Spinal cord (tissue), 10 donors: ENCODE measurements around the gene VCPKMT. TPM values are rescaled to one million over a fixed set of nuclear protein-coding genes. Genes with fewer than 3 reads are reported as not detected.

Source experiments
- DNase-seq, 6 donors: peaks; one replicate each; pipeline versions ENCODE4 v3.0.0 to v3.0.0-alpha.2; 2013 to 2015; ENCODE audit warnings: low spot score in 6 of 6, low read depth in 4 of 6
- H3K27ac ChIP-seq: one replicate; pipeline ENCODE4 v1.5.1; 2013; ENCODE audit warnings: low read depth, low read length, control low read depth
- H3K27me3 ChIP-seq: one replicate; pipeline ENCODE4 v1.6.1; 2013; ENCODE audit warnings: low read length; ENCODE audit not compliant: control insufficient read depth, insufficient read depth
- H3K36me3 ChIP-seq: one replicate; pipeline ENCODE4 v1.6.1; 2013; ENCODE audit warnings: low read length; ENCODE audit not compliant: control insufficient read depth, insufficient read depth
- H3K4me1 ChIP-seq: one replicate; pipeline ENCODE4 v1.6.1; 2013; ENCODE audit warnings: low read length; ENCODE audit not compliant: control insufficient read depth, insufficient read depth
- H3K4me3 ChIP-seq: one replicate; pipeline ENCODE4 v1.5.1; 2013; ENCODE audit warnings: low read depth, low read length, control low read depth
- H3K9me3 ChIP-seq: one replicate; pipeline ENCODE4 v1.6.1; 2013; ENCODE audit warnings: low read length; ENCODE audit not compliant: control insufficient read depth, insufficient read depth
- WGBS: methylation state at CpG from one replicate; pipeline ENCODE4 v1.1.5; 2013; ENCODE audit warnings: missing lambda C conversion rate; ENCODE audit not compliant: insufficient coverage; 5-methylcytosine and 5-hydroxymethylcytosine counted together
- polyA plus RNA-seq, 2 donors: library from polyadenylated mRNA; unstranded; fragments of 120-200 nt; gene quantifications; one replicate each; pipeline ENCODE4 v1.2.1, GENCODE V29; 2013; ENCODE audit not compliant: insufficient read length in 2 of 2
- total RNA-seq, 2 donors: library from RNA; depleted of rRNA in 1 of 2; stranded (reverse); fragments of 120-200 nt in 1 of 2; fragments of >200 nt in 1 of 2; gene quantifications; one replicate each; pipeline versions ENCODE4 v1.2.3 to v1.2.4, GENCODE V29; 2013 to 2014
- donor health status: healthy.

The VCPKMT gene
- total and polyA plus RNA-seq, 4 donors, result 9.4 to 18.0 (median 13.2) TPM

GRCh38 chr14:50095895-50096294 lies 20.5 kb downstream of the VCPKMT start:
- no peaks in the 10 kb centered on the region for H3K9me3 ChIP-seq
- no peaks in the 10 kb centered on the region for H3K27me3 ChIP-seq
- no peak for DNase-seq
- WGBS, result no CpG with 5 or more reads among the region's 1 CpG
- no peaks in the 10 kb centered on the region for H3K4me1 ChIP-seq
- no peak overlapping the region for H3K27ac ChIP-seq
- no peak overlapping the region for H3K4me3 ChIP-seq
- peaks cover 3% of the 10 kb centered on the region for H3K36me3 ChIP-seq

GRCh38 chr14:50094056-50094755 lies 22.2 kb downstream of the VCPKMT start:
- no peak overlapping the region for H3K4me3 ChIP-seq
- H3K27me3 ChIP-seq, result no peaks in the 10 kb centered on the region
- no peaks in the 10 kb centered on the region for H3K9me3 ChIP-seq
- WGBS, result 92% methylated on average over 7 of the region's 11 CpGs
- H3K27ac ChIP-seq, result no peak overlapping the region
- H3K4me1 ChIP-seq, result no peaks in the 10 kb centered on the region
- DNase-seq, result no peak
- peaks cover 3% of the 10 kb centered on the region for H3K36me3 ChIP-seq

GRCh38 chr14:50093496-50093895 lies 22.9 kb downstream of the VCPKMT start:
- H3K27ac ChIP-seq, result no peak overlapping the region
- 80% methylated on average over 1 of the region's 2 CpGs for WGBS
- no peaks in the 10 kb centered on the region for H3K4me1 ChIP-seq
- H3K4me3 ChIP-seq, result no peak overlapping the region
- peaks cover 3% of the 10 kb centered on the region for H3K36me3 ChIP-seq
- no peak for DNase-seq
- no peaks in the 10 kb centered on the region for H3K9me3 ChIP-seq
- H3K27me3 ChIP-seq, result no peaks in the 10 kb centered on the region

DNA sequence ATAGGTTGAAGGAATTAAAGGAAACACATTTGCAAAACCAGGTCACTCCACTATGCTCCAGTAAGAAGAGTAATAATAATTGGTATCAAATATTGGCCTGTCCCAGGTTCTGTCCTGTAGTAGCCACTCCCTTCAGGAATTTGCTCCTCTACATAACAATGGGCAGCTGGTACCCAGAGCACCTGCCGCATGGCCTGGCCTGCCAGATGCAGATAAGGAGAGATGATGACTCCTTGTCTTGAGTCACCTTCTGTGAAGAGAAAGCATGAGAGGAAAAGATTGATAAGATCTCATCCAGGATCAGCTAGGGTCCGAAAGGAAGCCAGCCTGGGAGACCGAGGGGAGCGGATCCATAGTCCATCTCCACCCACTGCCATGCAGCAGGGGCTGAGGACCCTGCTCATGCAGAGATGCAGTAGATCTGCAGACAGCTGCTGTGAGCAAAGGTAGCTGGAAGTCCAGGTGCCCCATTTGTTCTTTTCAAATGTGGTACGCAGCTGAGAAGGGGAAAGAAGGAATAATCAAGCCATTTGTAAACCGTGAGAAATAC lies 24.3 kb downstream of the VCPKMT start:
- WGBS, result 95% methylated on average over 4 of the region's 6 CpGs

GRCh38 chr14:50091240-50091913 lies 25.0 kb downstream of the VCPKMT start:
- no peak overlapping the region for H3K27ac ChIP-seq
- no peak for DNase-seq
- peaks cover 3% of the 10 kb centered on the region for H3K36me3 ChIP-seq
- no peaks in the 10 kb centered on the region for H3K4me1 ChIP-seq
- H3K9me3 ChIP-seq, result no peaks in the 10 kb centered on the region
- no peak overlapping the region for H3K4me3 ChIP-seq
- WGBS, result 91% methylated on average over 7 of the region's 7 CpGs
- no peaks in the 10 kb centered on the region for H3K27me3 ChIP-seq

More for the DNA sequence above, 24.3 kb downstream of the VCPKMT start:
- H3K27me3 ChIP-seq, result no peaks in the 10 kb centered on the region
- H3K9me3 ChIP-seq, result no peaks in the 10 kb centered on the region
- H3K4me3 ChIP-seq, result no peak overlapping the region
- H3K27ac ChIP-seq, result no peak overlapping the region
- no peaks in the 10 kb centered on the region for H3K4me1 ChIP-seq
- DNase-seq, result no peak
- H3K36me3 ChIP-seq, result peaks cover 3% of the 10 kb centered on the region

- no peak overlapping the region for H3K4me3 ChIP-seq
- no peak for DNase-seq
- WGBS, result 84% methylated on average over 4 of the region's 5 CpGs
- no peaks in the 10 kb centered on the region for H3K9me3 ChIP-seq
- no peaks in the 10 kb centered on the region for H3K4me1 ChIP-seq
- H3K27ac ChIP-seq, result no peak overlapping the region
- H3K27me3 ChIP-seq, result no peaks in the 10 kb centered on the region
- H3K36me3 ChIP-seq, result peaks cover 3% of the 10 kb centered on the region
Measured at GRCh38 chr14:50089208-50089607, 27.2 kb downstream of the VCPKMT start.

GRCh38 chr14:50088731-50089130 lies 27.6 kb downstream of the VCPKMT start:
- peaks cover 4% of the 10 kb centered on the region for H3K36me3 ChIP-seq
- H3K27me3 ChIP-seq, result no peaks in the 10 kb centered on the region
- DNase-seq, result no peak
- WGBS, result no CpG with 5 or more reads among the region's 2 CpGs
- H3K27ac ChIP-seq, result no peak overlapping the region
- H3K4me1 ChIP-seq, result peaks cover 2% of the 10 kb centered on the region
- H3K4me3 ChIP-seq, result no peak overlapping the region
- no peaks in the 10 kb centered on the region for H3K9me3 ChIP-seq

DNA sequence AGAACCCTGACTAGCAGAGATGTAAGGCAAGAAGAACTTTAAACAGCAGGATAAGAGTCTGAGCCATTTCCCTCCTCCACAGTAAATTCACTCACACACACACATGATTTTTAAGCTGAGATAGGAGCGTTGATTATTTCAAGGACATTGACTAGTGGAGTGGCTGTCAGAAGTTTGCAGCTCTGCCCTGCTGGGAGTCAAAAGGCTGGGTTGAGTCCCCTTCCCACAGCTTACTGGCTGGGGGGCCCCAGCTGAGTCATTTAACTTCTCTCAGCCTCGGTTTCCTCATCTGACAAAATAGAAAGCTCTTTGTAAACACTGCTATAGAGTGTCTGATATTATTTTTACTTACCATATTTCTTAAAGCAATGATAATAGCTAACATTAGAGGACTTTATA lies 28.3 kb downstream of the VCPKMT start:
- no peak overlapping the region for H3K4me3 ChIP-seq
- no peaks in the 10 kb centered on the region for H3K27me3 ChIP-seq
- no CpG with 5 or more reads among the region's 2 CpGs for WGBS
- H3K27ac ChIP-seq, result no peak overlapping the region
- DNase-seq, result no peak
- H3K4me1 ChIP-seq, result peaks cover 4% of the 10 kb centered on the region
- H3K36me3 ChIP-seq, result peaks cover 6% of the 10 kb centered on the region
- no peaks in the 10 kb centered on the region for H3K9me3 ChIP-seq

DNA sequence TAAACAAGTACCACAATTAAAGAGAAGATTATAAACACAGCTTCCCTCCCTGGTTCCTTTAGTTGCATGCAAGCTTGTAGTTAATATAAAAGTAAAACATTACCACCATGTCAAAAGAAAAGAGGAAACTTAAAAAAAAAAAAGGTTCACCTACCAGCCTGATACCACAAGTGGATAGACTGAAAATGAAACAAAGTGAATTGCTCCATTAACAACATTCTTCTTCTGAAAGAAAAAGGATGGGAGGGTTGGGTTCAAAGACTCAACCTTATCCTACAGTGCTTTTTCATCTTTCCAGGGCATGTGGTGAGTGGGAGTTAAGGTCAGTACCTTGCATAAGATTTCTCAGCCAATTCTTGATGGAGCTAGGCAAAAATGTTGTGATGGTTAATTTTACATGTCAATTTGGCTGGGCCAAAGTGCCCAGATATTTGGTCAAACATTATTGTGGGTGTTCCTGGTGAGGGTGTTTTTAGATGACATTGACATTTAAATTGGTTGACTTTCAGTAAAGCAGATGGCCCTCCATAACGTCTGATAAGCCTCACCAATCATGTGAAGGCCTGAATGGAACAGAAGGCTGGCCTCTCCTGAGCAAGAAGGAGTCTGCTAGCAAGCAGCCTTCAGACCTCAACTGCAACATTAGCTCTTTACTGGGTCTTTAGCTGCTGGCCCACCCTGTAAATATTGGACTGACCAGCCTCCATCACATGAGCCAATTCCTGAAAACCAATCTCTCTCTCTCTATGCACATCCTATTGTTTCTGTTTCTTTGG lies 28.8 kb downstream of the VCPKMT start:
- H3K4me1 ChIP-seq, result peaks cover 4% of the 10 kb centered on the region
- peaks cover 6% of the 10 kb centered on the region for H3K36me3 ChIP-seq
- no peak overlapping the region for H3K27ac ChIP-seq
- DNase-seq, result no peak
- no peaks in the 10 kb centered on the region for H3K9me3 ChIP-seq
- H3K4me3 ChIP-seq, result no peak overlapping the region
- no peaks in the 10 kb centered on the region for H3K27me3 ChIP-seq
- 67% methylated on average over 1 of the region's 1 CpG for WGBS
